GM13976 (cell line): ENCODE results near the gene PRM3.
A peak's percentile ranks its signal among the peaks of the same experiment; 100 is the strongest.

Experiments used
- DNase-seq: peaks from one replicate; pipeline ENCODE4 v3.0.0; 2012; ENCODE audit warnings: low spot score
- in situ Hi-C: fragments of 300-500 bp; cut with MboI; formaldehyde crosslinking; loops from one replicate; pipeline ENCODE4 v1.12.0; 2022; ENCODE audit warnings: low sequenced_read_pairs, mixed read lengths, inconsistent platforms; ENCODE audit not compliant: unreplicated experiment
- TF ChIP-seq, protein P1 (sequence below): IDR thresholded peaks from 2 replicates; pipeline ENCODE4 v1.5.1; 2012; ENCODE audit warnings: borderline replicate concordance, mild to moderate bottlenecking; ENCODE audit not compliant: insufficient read depth; ENCODE audit errors: extremely low read depth, missing control alignments, control extremely low read depth

Gene PRM3

GRCh38 chr16:11257131-11257938 is 16.1 kb downstream of the PRM3 start:
- DNase-seq, result peak; percentile 80
- in situ Hi-C loops, result loop anchor here (10.0 kb wide), 1 partner anchor 293 kb away; no protein-coding TSS in a partner anchor
- TF ChIP-seq, protein P1, sequence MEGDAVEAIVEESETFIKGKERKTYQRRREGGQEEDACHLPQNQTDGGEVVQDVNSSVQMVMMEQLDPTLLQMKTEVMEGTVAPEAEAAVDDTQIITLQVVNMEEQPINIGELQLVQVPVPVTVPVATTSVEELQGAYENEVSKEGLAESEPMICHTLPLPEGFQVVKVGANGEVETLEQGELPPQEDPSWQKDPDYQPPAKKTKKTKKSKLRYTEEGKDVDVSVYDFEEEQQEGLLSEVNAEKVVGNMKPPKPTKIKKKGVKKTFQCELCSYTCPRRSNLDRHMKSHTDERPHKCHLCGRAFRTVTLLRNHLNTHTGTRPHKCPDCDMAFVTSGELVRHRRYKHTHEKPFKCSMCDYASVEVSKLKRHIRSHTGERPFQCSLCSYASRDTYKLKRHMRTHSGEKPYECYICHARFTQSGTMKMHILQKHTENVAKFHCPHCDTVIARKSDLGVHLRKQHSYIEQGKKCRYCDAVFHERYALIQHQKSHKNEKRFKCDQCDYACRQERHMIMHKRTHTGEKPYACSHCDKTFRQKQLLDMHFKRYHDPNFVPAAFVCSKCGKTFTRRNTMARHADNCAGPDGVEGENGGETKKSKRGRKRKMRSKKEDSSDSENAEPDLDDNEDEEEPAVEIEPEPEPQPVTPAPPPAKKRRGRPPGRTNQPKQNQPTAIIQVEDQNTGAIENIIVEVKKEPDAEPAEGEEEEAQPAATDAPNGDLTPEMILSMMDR, result peak; percentile 86

DNA sequence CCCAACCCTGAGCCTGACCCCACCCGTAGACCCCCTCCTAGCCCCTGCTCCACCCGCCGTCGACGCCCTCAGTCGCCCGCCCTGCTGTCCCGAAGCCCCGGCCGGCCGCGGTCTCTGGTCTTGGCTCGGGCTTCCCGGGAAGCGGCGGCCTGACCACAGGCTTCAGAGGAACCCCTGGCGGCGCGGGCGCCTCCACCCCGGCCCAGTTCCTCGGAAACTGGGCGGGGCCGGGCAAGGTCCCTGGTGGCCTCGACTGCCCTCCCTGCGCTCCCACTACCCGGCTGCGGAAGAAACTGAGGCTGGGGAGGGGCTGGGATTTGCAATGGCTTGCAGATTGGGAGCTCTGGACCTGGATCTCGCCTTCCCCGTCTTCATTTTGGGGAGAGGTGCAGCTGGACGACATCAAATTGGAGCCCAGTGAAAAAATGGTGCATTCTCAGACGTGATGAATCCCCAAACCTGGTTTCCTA is 16.7 kb downstream of the PRM3 start:
- TF ChIP-seq, protein P1, result no peak
- DNase-seq, result no peak
- in situ Hi-C loops, result loop anchor here (10.0 kb wide), 1 partner anchor 292 kb away; no protein-coding TSS in a partner anchor

DNA sequence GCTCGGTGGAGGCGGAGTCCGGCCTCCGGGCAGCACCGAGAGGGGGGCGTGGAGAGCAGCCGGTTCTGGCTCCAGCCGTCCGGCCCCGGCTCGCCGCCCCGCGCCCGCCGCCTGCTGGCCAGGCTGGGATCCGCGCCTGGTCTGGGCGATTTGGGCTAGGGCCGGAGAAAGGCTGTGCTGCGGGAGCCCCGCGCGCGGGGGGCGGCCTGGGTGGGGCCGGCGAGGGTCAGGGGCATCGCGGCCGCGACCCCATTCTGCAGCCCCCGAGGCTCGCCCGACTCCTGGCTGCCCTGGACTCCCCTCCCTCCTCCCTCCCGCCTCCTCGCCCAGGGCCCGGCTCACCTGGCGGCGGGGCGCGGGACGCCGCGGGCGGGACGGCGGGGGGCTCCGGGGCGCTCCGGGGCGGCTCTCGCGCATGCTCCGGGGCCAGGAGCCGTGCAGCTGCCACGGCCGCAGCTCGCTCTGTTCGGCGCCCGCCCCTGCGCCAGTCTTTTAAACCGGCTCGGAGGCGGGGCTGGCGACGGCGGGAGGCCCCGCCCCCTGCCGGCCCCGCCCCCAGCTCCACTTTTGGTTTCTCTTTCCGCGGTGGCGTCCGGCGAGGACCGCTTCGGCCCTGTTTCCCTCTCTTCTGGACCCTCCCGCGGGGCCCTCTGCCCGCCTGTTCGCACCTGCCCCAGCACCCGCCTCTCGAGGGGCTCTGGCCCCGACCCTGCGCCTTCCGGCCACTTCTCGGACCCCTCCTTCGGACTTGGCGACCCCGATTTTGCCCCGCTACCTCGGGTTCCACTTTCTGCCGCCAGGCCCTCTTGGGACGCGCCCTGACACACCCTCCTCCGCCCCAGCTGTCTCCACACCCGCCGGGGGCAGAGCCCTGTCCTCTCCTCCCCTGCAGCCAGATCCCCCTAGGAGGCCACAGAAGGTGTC is 17.4 kb downstream of the PRM3 start, which contains the start of gene SOCS1:
SOCS1 (minus strand) TSS at position 468 of the 924 bp plus-strand sequence. CDS start 726 bp downstream, outside the sequence.
- peak; percentile 92 for DNase-seq
- in situ Hi-C loops, result loop anchor here (10.0 kb wide), 1 partner anchor 291 kb away; no protein-coding TSS in a partner anchor
- TF ChIP-seq, protein P1, result peak; percentile 85

- TF ChIP-seq, protein P1, result peak; percentile 30
- in situ Hi-C loops, result loop anchor here (10.0 kb wide), 1 partner anchor 290 kb away; no protein-coding TSS in a partner anchor
- peak; percentile 51 for DNase-seq
Measured at GRCh38 chr16:11254913-11255736, 18.3 kb downstream of the PRM3 start.

DNA sequence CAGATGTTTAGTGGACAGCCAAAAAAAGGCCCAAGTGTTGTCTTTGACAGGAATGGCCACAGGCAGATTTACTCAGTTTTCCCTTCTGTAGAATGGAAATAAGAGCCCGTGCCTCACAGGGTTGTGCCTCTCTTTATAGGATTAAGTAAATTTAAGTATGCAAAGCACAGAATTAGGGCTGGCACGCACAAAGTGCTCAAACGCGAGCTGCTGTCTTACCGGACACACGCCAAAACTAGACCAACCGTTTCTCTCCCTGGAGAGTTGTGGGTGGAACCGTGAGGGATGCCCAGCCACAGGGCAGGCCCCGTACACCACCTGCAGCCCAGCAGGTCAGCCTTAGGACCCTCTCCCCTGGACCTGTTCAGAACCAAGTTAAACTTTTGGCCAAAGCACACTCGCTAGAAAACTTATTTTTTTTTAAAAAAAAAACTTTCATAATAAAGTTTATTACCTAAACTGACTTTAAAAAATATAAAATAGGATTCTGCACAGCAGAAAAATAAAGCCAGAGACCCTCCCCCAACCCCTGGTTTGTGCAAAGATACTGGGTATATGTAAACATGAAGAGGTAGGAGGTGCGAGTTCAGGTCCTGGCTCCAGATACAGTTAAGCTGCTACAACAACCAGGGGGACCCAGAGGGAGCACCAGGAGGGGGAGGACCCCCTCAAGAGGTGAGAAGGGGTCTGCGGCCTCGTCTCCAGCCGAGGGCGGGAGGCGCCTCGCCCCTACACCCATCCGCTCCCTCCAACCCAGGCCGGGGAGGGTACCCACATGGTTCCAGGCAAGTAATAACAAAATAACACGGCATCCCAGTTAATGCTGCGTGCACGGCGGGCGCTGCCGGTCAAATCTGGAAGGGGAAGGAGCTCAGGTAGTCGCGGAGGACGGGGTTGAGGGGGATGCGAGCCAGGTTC is 19.2 kb downstream of the PRM3 start:
- DNase-seq, result no peak
- TF ChIP-seq, protein P1, result no peak
- in situ Hi-C loops, result loop anchor here (10.0 kb wide), 1 partner anchor 289 kb away; no protein-coding TSS in a partner anchor
